ENCODE measurements around the gene MTM1.

DNA sequence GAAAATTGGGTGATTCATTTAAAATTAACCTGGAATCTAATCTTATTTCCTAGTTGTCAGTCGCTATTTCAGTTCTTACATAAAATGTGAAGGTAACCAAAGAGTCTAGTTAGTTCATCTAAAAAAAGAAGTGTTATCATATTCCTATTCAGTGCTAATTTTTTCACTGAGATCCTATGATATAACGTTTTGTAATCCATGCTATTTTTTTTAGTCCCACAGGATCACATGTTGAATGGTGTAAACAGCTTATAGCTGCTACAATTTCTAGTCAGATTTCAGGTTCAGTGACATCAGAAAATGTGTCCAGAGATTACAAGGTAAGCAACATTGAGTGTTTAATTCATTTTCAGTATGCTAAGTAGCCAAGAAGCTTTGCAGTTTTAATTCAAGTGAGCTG is 130.6 kb downstream of the MTM1 start:
- TF ChIP-seq, protein P1, sequence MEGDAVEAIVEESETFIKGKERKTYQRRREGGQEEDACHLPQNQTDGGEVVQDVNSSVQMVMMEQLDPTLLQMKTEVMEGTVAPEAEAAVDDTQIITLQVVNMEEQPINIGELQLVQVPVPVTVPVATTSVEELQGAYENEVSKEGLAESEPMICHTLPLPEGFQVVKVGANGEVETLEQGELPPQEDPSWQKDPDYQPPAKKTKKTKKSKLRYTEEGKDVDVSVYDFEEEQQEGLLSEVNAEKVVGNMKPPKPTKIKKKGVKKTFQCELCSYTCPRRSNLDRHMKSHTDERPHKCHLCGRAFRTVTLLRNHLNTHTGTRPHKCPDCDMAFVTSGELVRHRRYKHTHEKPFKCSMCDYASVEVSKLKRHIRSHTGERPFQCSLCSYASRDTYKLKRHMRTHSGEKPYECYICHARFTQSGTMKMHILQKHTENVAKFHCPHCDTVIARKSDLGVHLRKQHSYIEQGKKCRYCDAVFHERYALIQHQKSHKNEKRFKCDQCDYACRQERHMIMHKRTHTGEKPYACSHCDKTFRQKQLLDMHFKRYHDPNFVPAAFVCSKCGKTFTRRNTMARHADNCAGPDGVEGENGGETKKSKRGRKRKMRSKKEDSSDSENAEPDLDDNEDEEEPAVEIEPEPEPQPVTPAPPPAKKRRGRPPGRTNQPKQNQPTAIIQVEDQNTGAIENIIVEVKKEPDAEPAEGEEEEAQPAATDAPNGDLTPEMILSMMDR (IDR thresholded peaks at IDR 0.05), result no peak
- no peak for TF ChIP-seq POLR2A (IDR thresholded peaks at IDR 0.05)
